ENCODE results near the gene EFNA5.

The EFNA5 gene

DNA sequence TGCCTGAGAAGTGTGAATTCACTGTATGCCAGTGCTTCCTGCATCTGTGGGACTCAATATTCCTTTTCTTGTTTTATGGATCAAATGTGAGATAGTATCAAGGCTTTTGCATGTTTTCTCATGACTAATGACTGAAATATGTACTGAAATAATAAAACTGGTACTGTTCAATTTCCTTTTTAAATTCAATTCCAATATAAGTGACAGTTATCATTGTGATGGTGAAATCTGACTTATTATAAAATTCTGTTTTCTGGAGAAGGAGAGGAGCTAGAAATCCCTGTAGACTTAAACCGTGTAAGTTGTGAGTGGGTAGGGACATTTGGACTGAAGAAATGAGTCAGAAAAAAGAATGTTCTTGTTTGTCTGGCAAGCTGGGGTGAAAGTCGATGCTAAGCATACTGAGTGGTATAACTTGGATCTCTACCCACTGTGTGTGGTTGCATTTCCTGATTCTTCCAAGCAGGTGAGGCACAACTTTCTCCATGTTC is 245.2 kb downstream of the EFNA5 start:
- DNase-seq (ENCODE audit: low read depth), result no peak

DNA sequence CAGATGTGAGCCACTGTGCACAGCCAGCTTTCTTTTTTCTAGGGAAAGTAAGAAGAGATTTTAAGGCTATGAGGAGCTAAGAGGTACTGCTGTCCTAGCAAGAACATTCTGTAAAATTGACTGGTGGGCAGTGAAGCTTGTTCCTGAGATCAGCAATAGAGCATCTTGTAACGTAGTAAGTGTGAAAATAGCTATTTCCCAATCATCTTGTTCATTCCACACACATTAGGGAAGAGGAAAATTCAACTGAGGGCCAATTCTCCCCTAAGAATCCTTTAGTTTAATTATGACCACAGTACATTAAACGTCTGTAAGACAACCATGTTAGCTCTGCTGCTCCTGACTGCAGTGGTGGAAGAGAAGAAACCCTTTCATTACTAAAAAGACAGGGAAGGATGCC is 246.2 kb downstream of the EFNA5 start:
- DNase-seq (ENCODE audit: low read depth), result no peak

DNA sequence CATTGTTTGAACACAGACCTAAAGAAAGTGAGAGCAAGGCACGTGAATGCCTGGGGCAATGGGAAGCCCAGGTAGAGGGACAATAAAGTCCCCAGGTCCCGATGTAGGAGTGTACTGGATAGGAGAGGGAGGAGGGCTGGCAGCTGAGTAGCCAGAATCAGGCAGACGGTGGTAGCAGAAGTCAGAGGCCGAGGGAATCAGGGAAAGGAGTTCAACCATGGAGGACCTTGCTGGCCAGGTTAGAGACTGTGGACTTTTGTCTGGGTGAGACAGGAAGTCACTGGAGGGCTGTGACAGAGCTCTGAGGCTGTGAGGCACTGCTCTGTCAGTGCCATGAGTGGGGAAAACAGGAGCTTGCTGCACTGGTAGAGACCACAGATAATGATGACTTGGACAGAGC is 248.2 kb downstream of the EFNA5 start:
- no peak for DNase-seq (ENCODE audit: low read depth)

DNA sequence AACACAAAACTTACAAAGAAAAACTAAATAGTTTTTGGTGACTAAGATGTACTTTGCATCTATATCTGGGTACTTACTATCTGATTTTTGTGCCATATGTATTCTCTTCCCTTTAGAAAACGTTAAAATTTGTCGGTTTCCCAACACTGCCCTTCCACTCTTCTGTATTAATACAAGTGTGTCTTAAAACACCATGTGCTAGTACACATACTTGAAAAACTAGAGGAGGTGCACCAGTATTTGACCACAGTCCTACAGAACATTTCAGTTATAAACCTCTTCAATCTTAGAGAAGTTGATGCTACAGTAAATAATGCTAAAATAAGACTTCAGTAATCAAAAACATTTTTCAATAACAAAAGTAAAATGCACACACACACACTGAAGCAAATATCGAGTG is 251.2 kb downstream of the EFNA5 start:
- no peak for DNase-seq (ENCODE audit: low read depth)

DNA sequence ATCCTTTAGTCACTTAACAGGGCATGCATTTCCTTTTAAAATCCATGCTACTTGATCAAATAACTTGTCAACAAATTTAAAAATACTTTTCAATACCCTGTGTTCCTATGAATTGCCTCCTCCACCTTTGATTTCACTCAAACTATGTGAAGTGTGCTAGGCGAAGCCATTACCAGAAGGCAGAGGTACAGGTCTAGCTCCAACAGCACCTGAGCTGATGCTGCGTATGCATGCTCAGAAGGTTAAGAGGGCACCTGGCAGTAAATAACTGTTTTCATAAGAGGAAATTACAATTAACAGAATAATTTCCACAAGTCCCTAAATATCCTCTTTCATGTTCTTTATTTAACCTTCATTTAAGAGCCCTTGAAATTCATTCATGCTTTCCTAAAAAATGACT is 251.8 kb downstream of the EFNA5 start:
- DNase-seq (ENCODE audit: low read depth), result no peak

DNA sequence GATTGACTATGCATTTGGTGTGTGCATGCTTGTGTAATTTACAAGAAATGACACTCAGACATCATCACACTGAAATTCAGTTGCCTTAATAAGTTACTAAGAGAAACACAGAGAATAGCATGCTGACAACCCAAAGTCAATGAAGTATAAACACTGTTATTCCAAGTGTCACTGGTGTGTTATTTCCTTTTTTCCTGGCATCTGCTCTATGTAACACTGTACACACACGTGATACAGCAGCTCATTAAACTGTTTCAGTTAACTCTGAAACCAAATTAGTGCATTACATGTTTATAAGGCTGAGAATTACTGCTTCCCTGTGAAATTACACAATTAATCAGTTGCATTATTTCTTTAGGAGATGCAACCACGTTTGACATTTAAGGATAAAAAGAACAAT is 252.7 kb downstream of the EFNA5 start:
- DNase-seq (ENCODE audit: low read depth), result no peak

DNA sequence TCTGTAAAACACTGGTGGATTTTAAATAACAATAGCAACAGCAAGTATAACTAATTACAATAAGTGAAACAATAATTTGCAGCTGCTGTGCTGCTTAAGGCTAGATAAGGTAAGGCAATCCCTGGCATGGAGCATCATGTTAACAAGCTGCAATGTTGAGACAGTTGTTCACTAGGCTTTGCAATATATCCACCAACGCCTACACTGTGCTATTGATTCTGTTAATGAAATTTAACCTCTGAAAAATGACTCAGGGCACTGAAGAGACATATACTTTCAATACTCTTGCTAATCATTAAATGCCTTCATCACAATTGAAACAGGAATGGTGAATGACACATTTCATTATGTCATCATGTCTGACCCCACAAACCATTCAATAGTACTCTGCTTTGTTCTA is 255.0 kb downstream of the EFNA5 start:
- DNase-seq (ENCODE audit: low read depth), result no peak

DNA sequence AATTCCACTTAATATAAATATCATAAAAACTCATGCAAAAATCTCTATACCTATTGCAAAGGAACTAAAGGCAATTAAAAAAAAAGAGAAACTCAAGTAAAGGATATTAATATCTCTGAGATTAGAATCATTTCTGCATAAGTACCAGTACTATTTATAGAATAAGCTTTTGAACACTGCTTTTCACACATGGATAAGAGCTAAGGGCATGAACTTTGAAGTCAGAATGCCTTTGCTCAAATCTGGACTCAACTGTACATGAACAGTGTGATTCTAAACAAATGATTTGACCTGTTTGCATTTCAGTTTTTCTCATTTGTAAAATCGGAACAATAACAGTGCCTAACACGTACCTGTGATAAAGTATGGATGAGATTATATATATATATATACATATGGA is 255.9 kb downstream of the EFNA5 start:
- no peak for DNase-seq (ENCODE audit: low read depth)

DNA sequence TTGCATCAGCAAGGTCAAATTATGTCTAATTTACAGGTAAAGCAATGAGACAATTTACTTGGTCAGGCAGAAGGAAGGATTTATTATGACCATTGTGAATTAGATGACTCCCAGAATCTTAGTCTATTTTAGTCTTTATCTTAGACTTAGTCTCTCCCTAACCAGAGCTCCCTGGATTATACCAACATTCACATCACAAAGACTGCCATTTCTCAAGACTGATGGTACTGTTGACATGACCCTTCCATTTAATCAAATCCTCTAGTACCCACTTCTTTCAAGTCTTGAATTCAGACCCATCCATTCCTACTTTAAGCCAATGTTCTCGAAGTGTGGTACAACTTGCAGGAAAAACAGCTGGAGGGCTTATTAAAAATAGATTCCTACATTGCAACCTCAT is 257.0 kb downstream of the EFNA5 start:
- no peak for DNase-seq (ENCODE audit: low read depth)

DNA sequence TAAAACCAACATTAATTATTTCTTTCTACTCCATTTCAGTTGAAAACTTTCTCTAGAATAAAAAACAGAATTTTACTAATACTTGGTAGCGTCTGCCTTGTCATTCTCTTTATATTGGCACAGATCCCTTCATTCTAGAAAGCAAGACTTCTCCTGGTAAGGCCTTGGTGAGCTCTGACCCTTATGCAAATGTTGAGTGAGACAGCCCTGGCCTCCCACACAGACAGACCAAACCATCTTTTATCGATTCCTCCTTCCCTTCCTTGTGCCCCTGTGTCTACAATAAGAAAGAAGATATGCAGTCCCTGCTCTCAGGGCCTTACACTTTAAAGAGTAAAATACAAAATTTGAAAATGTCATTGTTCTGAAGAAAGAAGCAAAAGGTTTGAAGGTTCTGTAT is 262.2 kb downstream of the EFNA5 start:
- DNase-seq (ENCODE audit: low read depth), result no peak

DNA sequence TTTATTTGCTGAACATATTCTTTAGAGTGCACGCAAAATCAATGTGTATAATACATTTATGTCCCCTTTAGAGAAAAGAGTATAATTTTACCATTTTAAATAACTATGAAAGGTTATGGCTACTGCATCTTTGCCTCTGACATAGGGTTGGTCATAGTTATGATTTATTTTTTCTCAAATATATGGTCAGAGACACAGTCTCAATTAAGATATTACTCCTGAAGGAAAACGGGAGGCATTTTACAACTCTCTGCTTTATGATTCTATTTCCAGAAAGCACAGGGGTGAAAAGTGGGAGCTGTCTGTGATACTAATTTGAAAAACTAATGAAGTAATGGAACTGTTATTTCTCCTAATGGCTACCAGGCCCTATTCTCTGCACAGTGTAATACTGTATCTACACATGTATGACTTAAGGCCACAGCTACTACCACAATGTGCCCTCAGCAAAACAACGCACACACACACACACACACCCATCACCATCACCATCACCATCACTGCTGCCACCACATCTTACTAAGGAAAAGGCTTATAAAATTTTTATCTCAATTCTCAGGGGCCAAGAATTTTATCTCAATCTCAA is 262.9 kb downstream of the EFNA5 start:
- no peak for DNase-seq (ENCODE audit: low read depth)

DNA sequence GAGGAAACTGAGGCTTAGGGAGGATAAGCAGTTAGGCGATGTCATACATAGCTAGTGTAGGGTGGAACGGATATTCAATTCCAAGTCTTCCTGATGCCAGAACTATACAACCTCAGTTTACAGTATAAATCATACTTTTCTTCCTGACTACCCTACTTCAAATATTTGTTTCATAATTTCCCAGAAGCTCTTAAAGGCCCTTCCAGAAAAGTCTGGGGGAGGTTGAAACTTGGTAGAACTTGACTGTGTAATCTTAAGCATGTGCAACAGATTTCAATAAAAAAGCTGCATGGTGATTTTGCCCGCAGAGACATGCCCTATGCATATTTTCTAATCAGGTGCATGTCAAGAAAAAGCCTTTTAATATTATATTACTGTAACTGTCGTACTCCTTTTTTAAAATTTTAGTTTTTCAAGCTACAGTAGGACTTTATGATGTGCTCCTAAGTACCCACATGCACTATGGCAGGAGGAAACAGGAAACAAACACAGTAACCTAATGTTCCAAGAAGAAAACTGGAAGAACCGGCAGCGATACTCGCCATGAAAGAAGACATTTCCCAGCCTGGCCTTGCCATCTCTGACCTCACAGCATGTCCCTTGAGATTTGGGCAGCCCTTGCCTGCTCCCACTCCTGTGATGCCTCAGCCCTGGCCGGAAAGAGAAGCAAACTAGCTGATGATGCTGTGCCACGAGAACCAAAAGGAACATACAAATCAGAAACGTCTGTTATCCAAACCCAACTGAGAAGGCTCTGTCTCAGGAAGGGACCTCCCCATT is 266.0 kb downstream of the EFNA5 start:
- no peak for DNase-seq (ENCODE audit: low read depth)

DNA sequence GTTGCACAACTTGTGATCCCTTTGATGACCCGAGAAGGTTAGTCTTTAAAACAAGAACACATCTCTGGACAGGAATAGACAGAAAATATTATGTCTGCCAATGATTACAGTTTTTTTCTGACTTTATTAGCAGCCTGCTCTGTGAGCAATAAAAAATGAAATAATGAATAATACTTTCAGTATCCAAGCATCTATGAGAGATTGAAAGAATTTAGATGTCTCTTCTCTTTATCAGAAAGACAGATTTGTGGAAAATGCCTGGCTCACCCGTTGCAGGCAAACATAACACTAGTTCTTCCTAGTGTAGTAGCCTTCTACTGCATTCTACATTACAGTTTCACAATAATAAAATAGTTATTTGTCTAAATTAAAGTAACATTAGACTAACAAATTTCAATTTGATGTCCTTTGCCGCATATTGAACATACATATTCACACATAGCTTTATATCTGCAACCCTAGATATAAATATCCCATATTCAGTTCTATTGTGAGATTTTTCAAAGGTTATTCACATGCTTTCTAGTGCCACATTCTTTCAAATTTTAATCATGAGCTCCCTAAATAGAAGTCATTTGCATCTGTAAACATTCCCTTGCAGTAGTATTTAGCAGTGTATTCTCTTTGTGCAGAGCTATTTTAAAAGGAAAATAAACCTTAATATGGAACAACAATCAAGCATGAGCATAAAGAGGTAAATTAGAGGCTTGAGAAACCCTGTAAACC is 267.3 kb downstream of the EFNA5 start:
- no peak for DNase-seq (ENCODE audit: low read depth)

DNA sequence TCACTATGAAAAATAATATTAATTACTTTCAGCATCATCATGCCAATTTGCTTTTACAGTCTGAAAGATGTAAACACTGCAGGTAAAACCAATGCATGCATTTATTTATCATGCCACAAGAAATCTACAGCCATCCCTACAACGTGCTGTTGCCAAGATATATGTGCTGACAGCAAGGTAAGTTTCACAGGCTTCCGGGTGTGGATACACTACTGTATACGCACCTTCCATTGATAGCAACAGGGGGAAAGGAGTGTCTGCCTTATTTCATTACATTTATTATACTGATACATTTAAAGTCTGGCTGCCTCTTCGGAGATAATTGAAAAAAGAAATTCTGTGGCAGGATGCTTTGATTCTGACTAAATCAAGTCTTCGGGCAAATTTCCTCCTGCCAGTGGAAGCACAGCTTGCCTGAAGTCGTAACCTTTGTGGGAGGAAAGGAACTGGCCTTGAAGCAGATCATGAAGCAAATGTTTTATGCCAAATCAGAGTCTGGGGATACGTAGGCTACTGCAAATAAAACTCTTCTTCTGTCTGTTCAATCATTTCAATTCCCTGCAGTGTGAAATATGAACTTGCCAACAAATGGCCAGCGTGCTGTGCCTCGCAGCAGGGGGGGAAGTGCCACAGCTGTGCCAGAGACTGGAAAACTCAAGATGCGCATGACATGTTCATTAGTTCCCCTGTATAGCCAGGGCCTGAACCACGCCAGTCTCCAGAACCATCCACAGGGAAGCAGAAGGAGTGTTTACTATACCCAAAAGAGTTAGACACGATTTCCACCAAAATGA is 268.1 kb downstream of the EFNA5 start:
- DNase-seq (ENCODE audit: low read depth), result no peak

DNA sequence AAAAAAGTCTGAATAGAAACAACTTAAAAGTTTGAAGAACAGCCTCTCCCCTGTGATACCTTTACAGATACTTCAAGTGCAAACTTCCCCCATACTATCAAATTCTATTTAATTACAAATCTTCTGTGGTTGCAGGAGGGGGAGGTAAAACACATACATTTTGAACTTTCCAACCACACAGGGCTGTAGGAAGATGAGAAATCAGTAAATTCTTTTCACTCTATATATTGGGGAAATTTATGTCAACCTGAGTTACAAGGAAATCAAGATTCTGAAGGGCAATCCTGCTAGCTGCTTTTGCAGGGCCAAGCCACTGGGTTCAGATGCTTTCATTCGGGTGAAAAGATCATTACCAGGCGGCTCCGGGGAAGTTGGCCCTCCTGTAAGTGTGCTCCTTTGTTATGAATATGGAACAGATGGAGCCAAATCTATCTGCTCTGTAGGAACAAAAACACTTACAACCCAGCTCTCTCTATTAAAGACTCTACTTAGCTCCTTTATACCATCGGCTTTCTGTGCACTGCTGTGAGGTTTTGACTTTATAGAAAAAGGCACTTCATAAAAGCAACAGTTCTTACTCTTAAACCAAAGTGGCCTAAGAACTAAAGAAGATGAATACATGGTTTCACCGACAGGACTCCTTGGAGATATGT is 269.1 kb downstream of the EFNA5 start:
- no peak for DNase-seq (ENCODE audit: low read depth)

DNA sequence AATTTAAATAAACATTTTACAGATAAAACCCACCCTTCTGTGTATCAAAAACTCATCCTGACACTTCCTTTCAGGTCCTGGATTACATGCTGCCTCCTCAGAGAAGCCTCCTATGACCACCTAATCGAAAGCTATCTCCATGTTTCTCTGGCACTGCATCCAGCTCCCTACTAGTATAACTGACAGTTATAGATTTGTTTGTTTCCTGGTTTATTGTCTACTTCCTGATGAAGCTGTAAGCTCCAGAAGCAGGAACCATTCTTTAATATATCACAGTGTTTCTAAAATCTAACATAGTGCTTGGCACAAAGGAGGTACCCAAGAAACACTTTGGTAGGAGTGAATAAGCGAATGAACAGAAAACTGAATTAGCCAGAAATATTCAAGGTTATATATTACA is 270.4 kb downstream of the EFNA5 start:
- no peak for DNase-seq (ENCODE audit: low read depth)

DNA sequence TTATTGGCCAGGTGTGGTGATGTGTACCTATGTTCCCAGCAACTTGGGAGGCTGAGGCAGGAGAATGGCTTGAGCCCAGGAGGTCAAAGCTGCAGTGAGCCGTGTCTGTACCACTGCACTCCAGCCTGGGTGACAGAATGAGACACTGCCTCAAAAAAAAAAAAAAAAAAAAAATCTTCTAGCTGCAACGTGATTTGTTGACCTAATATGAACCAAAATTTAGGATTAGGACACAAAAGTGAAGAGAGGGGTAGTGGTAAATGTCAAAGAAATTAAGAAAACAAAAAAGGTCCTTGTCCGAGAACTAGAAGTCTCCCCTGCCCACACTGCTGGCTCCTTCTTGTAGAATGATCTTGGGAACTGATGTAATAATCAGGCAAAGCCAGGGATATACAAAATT is 272.0 kb downstream of the EFNA5 start:
- no peak for DNase-seq (ENCODE audit: low read depth)

DNA sequence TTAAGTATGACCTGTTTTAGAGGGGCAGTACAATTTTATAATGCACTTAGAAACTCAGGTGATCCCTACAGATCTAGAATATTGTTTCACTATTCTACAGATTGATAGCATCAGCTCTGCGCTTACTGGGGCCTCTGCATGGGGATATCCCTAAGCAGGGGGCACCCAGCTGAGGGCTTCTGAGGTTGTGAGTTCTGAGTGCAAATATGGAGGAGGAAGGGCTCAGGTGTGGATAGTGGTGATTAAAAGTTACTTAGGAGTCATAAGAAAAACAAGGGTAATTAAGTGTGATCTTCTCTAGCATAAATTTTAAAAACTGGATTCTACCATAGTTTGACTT is 274.4 kb downstream of the EFNA5 start:
- no peak for DNase-seq (ENCODE audit: low read depth)

DNA sequence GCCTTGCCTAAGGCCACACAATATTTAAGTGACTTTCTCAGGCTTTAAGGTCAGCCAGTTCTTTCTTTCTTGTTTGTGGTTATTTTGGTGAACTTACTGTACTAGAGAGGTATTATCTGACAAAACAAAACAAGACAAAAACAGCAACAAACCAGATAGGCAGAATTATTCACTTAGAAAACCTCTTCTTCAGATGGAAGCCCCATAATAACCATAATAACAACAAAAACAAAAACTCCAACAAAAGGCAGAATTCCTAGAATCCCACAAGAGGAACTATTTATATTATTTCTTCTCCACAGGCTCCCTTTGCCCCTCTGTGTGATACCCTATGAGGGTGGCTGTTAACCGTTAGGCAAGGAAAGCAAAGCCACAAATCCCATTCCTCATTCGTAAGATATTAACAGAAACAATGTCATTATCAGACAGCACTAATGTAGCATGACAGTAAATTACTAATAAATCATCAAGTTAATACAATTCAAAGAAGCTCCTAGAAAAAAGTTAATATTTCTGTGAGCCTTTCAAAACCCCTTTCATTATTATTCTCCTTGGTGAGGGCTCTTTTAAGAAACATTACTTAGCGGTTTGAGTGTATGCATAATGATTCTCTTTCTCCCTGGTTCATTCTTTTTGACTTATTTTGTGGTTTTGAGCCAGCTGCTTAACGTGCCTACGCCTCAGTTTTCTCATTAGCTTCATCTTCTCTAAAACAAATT is 274.9 kb downstream of the EFNA5 start:
- DNase-seq (ENCODE audit: low read depth), result no peak

DNA sequence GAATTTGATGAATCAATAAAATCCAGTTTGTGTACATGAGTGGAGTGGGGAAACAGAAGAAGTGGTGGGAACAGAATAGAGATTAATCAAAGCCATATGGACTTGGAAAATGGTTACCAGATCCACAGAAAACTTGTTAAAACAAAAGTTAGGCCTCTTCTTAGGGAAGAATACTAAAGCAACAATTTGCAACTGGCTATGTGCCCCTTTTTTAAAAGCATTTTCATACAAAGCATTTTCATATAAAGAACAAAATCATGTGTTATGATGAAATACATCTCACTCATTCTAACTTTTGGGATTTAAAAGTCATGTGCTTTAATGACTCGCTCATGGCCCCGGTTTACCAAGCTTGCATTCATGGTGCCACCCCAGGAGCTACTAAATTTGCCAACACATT is 276.9 kb downstream of the EFNA5 start:
- no peak for DNase-seq (ENCODE audit: low read depth)

DNA sequence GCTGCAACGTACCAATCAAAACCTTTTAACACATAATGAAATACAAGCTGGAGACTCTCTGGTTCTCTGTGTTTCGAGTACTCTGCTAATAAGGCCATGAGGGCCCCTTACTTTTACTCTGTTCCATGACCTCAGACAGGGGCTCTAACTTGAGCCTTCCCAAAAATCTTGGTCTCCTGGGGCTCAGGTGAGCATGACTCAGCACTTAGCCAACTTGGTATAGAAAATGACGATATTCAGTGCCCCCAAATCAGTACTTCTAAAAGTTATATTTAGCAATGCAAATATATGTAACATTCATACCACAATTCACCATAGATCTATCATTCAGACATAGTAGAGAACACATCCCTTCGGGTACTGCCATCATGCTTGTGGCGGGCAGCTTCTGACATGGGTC is 278.9 kb downstream of the EFNA5 start:
- no peak for DNase-seq (ENCODE audit: low read depth)

All from T follicular helper cell (primary cell).